Endothelial cell (in vitro differentiated cells): Measurements from ENCODE around the gene TMEM163. TPM values are rescaled to one million over a fixed set of nuclear protein-coding genes. Genes with fewer than 3 reads are reported as not detected.

Experiments
- DNase-seq: peaks from one replicate; pipeline ENCODE4 v3.0.0; 2021; ENCODE audit warnings: low spot score
- H3K27ac Mint-ChIP-seq: one replicate; pipeline ENCODE4 v1.8.0; 2021; ENCODE audit warnings: mixed read lengths, inconsistent platforms; ENCODE audit not compliant: unreplicated experiment
- H3K27me3 Mint-ChIP-seq: one replicate; pipeline ENCODE4 v1.8.0; 2021; ENCODE audit warnings: mild to moderate bottlenecking, moderate library complexity, mixed read lengths, inconsistent platforms; ENCODE audit not compliant: unreplicated experiment
- H3K36me3 Mint-ChIP-seq: one replicate; pipeline ENCODE4 v1.8.0; 2021; ENCODE audit warnings: mild to moderate bottlenecking, low read depth, mixed read lengths, inconsistent platforms; ENCODE audit not compliant: unreplicated experiment
- H3K4me1 Mint-ChIP-seq: one replicate; pipeline ENCODE4 v1.8.0; 2021; ENCODE audit warnings: mild to moderate bottlenecking, mixed read lengths, inconsistent platforms; ENCODE audit not compliant: unreplicated experiment
- H3K4me3 Mint-ChIP-seq: one replicate; pipeline ENCODE4 v1.8.0; 2021; ENCODE audit warnings: mild to moderate bottlenecking, mixed read lengths, inconsistent platforms; ENCODE audit not compliant: unreplicated experiment
- H3K9me3 Mint-ChIP-seq: one replicate; pipeline ENCODE4 v1.8.0; 2021; ENCODE audit warnings: mixed read lengths, inconsistent platforms; ENCODE audit not compliant: unreplicated experiment
- total RNA-seq: library from RNA; stranded (reverse); fragmentation: NEBNext Ultra II Directional; extraction: Animal tissue kit (Norgen Biotek cat#: 25700); gene quantifications from one replicate; pipeline ENCODE4 v1.2.1, GENCODE V29; 2021; ENCODE audit not compliant: unreplicated experiment
- TF ChIP-seq, protein P1 (sequence below): fragments of 200-600 bp; sonication (generic); IDR thresholded peaks from one replicate; pipeline ENCODE4 v1.5.0; 2021; ENCODE audit warnings: antibody characterized with exemption; ENCODE audit not compliant: unreplicated experiment

TMEM163 gene
- total RNA-seq, 1 donor from 2014 or later: 150 TPM

DNA sequence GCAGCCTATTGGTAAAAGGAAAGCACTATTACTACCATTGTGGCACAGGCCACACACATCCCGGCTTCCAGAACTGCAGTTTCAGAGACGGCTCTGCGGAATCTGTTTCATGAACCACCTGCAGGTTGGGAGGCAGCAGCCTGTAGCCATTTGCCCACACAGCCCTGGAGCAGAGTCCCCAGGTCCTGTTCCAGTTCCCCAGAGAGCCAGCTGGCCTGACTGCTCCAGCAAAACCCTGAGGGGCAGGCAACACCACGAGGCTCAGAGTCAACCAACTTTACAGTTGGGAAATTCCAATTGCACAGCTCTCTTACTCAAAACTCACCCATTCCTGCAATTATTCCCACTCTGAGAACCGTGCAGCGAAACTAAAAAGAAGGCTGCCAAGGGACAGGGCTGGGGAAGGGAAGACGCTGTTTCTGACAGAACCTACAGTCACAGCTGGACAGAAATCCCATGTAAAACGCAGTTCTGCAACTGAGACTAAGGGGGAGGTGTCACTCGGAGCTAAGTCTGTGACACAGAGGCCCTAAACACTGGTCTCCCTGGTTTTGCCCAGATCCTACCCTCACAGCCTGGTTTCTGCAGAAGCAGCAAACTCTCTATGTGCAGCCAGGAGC is 219.4 kb downstream of the TMEM163 start:
- Mint-ChIP-seq H3K4me3 (peak overlapping the region; percentile 15), H3K36me3 (peaks cover 52% of the 10 kb centered on the region), H3K27ac (no peak overlapping the region), H3K4me1 (no peaks in the 10 kb centered on the region), H3K9me3 (no peaks in the 10 kb centered on the region), H3K27me3 (peaks cover 9% of the 10 kb centered on the region)
- no peak for DNase-seq
- TF ChIP-seq, protein P1, sequence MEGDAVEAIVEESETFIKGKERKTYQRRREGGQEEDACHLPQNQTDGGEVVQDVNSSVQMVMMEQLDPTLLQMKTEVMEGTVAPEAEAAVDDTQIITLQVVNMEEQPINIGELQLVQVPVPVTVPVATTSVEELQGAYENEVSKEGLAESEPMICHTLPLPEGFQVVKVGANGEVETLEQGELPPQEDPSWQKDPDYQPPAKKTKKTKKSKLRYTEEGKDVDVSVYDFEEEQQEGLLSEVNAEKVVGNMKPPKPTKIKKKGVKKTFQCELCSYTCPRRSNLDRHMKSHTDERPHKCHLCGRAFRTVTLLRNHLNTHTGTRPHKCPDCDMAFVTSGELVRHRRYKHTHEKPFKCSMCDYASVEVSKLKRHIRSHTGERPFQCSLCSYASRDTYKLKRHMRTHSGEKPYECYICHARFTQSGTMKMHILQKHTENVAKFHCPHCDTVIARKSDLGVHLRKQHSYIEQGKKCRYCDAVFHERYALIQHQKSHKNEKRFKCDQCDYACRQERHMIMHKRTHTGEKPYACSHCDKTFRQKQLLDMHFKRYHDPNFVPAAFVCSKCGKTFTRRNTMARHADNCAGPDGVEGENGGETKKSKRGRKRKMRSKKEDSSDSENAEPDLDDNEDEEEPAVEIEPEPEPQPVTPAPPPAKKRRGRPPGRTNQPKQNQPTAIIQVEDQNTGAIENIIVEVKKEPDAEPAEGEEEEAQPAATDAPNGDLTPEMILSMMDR: no peak

DNA sequence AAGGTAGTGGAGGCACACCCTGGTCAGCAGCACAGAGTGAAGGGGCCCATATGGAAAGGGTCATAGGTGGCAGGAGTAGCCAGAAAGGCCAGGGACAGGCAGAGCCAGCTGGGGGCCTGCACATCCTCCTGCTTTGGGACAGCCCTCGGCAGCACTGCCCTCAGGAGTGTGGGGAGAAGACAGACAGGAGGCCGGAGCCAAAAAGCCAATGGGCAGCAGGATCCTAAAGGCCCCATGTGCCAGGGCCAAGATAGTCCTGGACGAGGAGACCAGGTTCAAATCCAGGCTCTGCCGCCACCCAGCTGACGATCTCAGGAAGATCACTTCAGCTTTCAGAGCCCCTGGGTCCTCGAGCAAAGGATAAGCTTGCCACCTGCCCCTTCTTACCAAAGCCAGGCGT is 220.1 kb downstream of the TMEM163 start:
- Mint-ChIP-seq H3K27me3 (peaks cover 5% of the 10 kb centered on the region), H3K9me3 (no peaks in the 10 kb centered on the region), H3K27ac (no peak overlapping the region), H3K4me3 (no peak overlapping the region), H3K4me1 (no peaks in the 10 kb centered on the region), H3K36me3 (peaks cover 45% of the 10 kb centered on the region)
- TF ChIP-seq, protein P1: no peak
- DNase-seq: no peak

DNA sequence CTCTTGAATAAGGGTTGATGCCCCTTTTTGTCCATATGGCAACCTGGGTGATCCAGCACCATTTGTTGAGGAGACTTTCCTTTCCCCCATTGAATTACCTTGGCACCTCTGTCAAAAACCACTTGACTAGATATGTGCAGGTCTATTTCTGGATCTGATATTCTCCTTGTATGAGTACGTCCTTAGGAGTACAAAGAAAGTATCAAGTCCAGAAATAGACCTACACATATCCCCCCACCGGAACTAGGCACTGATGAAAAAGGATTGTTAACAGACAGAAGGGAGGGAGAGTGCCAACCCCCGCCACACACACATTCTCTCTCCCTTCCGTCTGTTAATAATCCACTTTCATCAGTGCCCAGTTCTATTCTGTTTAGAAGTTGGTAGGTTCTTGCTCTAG is 225.0 kb downstream of the TMEM163 start:
- Mint-ChIP-seq H3K4me3 (no peak overlapping the region), H3K27ac (no peak overlapping the region), H3K36me3 (peaks cover 28% of the 10 kb centered on the region), H3K9me3 (no peaks in the 10 kb centered on the region), H3K4me1 (no peaks in the 10 kb centered on the region), H3K27me3 (peaks cover 10% of the 10 kb centered on the region)
- TF ChIP-seq, protein P1: no peak
- no peak for DNase-seq

DNA sequence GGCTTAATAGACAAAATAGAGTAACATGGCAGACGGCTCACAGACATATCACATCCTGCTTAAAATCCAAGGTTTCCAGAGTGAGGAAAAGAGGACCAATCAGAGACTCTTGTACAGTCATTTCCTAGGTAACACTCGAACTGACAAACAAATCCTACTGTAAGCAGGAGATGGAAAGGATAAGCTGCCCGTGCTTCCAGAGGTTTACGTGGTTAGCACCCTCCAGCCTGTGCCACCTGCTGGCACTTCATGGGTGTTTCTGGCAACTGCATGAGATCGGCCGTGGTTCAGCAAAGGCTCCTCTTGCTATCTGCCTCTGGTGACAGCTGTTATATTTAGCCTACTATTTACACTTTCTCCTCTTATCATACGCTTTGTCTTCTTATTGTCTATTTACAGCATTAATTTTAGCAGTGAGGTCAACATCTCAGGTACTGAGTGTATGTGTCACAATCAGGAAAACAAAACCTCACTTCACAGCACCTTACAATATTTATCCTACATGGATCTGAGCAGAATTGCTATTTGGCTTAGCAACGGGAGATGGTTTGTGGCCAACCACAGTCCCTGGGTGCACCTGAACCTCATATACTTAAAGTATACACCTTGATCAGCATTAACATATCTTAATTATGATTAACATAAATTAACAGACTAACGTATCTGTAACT is 226.9 kb downstream of the TMEM163 start:
- H3K4me1 Mint-ChIP-seq: no peaks in the 10 kb centered on the region
- peaks cover 26% of the 10 kb centered on the region for H3K36me3 Mint-ChIP-seq
- H3K27ac Mint-ChIP-seq: no peak overlapping the region
- TF ChIP-seq, protein P1: no peak
- peak overlapping the region; percentile 21 for H3K4me3 Mint-ChIP-seq
- peaks cover 10% of the 10 kb centered on the region for H3K27me3 Mint-ChIP-seq
- no peaks in the 10 kb centered on the region for H3K9me3 Mint-ChIP-seq
- DNase-seq: no peak

DNA sequence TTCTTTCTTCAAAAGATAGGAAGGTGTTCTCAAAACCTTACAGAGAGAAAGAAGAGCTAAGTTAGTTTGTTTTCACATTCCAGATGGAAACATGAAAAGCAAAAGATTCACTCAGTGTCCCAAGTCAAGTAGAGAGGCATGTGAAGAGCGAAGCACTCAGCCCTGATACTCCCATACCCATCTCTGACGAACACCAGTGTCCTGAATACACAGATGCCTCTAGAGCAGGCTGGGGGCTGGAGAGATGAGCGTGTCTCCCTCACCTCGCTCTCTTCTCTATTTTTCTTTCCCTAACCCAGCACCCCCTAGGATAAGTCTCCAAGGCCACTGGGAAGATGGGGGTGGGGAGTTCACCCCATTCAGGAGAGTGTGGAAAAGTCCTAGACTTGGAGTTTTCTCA is 227.8 kb downstream of the TMEM163 start:
- H3K36me3 Mint-ChIP-seq: peaks cover 20% of the 10 kb centered on the region
- peak overlapping the region; percentile 32 for H3K27ac Mint-ChIP-seq
- TF ChIP-seq, protein P1: no peak
- H3K4me3 Mint-ChIP-seq: no peak overlapping the region
- no peaks in the 10 kb centered on the region for H3K9me3 Mint-ChIP-seq
- H3K27me3 Mint-ChIP-seq: peaks cover 7% of the 10 kb centered on the region
- no peak for DNase-seq
- H3K4me1 Mint-ChIP-seq: no peaks in the 10 kb centered on the region
